Upper lobe of left lung (tissue), 4 donors: ENCODE results near the gene SLC51B.
A peak's percentile ranks its signal among the peaks of the same experiment; 100 is the strongest.

Experiments used
- EP300 ChIP-seq, 4 donors: sonication (generic); formaldehyde crosslinking; IDR thresholded peaks; one replicate each; pipeline ENCODE4 v1.5.1; 2017; ENCODE audit warnings: antibody characterized with exemption in 4 of 4, control low read depth in 2 of 4
- POLR2AphosphoS5 ChIP-seq, 2 donors: sonication (generic); formaldehyde crosslinking; IDR thresholded peaks; one replicate each; pipeline ENCODE4 v1.5.1; 2017; ENCODE audit warnings: antibody characterized with exemption in 2 of 2
- TF ChIP-seq, protein P1 (sequence below), 6 experiments: fragments of 450-650 bp in 4 of 6; fragments of 200-600 bp in 2 of 6; sonication (generic) in 2 of 6; IDR thresholded peaks; one replicate each; pipeline ENCODE4 v1.5.1; 2016 to 2019; ENCODE audit warnings: antibody characterized with exemption in 6 of 6

DNA sequence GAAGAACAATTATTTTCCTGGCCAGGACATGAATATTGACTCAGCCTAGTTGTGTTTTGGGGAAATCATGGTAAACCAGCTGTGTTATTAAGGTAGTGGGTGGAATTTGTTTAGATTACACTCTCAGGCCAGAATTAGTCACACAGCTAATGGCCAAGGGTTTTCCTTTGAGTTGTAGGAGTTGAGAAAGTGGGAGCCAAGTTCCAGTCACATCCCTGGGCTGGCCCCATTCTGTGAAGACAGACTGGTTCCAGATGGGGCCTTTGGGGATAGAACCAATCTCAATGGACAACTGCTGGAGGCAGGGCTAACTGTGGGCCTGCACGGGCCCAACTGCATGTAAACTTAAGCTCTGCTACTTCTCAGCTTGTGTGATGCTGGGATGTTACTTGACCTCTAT is 24.0 kb downstream of the SLC51B start:
- TF ChIP-seq, protein P1, sequence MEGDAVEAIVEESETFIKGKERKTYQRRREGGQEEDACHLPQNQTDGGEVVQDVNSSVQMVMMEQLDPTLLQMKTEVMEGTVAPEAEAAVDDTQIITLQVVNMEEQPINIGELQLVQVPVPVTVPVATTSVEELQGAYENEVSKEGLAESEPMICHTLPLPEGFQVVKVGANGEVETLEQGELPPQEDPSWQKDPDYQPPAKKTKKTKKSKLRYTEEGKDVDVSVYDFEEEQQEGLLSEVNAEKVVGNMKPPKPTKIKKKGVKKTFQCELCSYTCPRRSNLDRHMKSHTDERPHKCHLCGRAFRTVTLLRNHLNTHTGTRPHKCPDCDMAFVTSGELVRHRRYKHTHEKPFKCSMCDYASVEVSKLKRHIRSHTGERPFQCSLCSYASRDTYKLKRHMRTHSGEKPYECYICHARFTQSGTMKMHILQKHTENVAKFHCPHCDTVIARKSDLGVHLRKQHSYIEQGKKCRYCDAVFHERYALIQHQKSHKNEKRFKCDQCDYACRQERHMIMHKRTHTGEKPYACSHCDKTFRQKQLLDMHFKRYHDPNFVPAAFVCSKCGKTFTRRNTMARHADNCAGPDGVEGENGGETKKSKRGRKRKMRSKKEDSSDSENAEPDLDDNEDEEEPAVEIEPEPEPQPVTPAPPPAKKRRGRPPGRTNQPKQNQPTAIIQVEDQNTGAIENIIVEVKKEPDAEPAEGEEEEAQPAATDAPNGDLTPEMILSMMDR (IDR thresholded peaks at IDR 0.05) = no peak
- TF ChIP-seq EP300 (IDR thresholded peaks at IDR 0.05) (no peak), POLR2AphosphoS5 (IDR thresholded peaks at IDR 0.05) (peak; percentile 63 to 69)
